PC-3 (cell line): ENCODE results near the gene SH3TC1. TPM values are rescaled to one million over a fixed set of nuclear protein-coding genes. Genes with fewer than 3 reads are reported as not detected.

ENCODE experiments used
- ATAC-seq: fragments of 200-7000 bp; cut with Tn5 transposase; 2 replicates; pipeline ENCODE4 v1.9.1; 2020; ENCODE audit warnings: mild to moderate bottlenecking, moderate library complexity
- BruUV-seq: library from RNA; stranded (reverse); fragments of 400-500 nt; replicated peaks from 2 replicates; lab custom pipeline; 2021; lab: Mats Ljungman, UMichigan
- CTCF ChIA-PET: fragments of 300-600 bp; sonication (Branson Sonifier 250); formaldehyde crosslinking; loops from one replicate; lab custom pipeline; 2022; ENCODE audit warnings: antibody characterized with exemption; lab: Charles Lee
- POLR2A ChIA-PET: fragments of 300-600 bp; sonication (Branson Sonifier 250); formaldehyde crosslinking; loops from one replicate; lab custom pipeline; 2022; ENCODE audit warnings: antibody characterized with exemption; ENCODE audit not compliant: unreplicated experiment; lab: Charles Lee
- DNase-seq: peaks from one replicate; pipeline ENCODE4 v3.0.0-alpha.2; 2015
- H2AFZ ChIP-seq: fragments of 300-600 bp; sonication (generic); 2 replicates; pipeline ENCODE4 v1.6.0; 2016; ENCODE audit warnings: antibody characterized with exemption, low read length
- H3F3A ChIP-seq: fragments of 300-600 bp; sonication (generic); one replicate; pipeline ENCODE4 v1.6.0; 2017; ENCODE audit warnings: antibody characterized with exemption, low read length, control low read depth, mild to moderate bottlenecking; ENCODE audit not compliant: unreplicated experiment
- H3K27ac ChIP-seq: fragments of 300-600 bp; sonication (generic); 2 replicates; pipeline ENCODE4 v1.5.1; 2016; ENCODE audit warnings: mild to moderate bottlenecking, low read length
- H3K27me3 ChIP-seq: fragments of 300-600 bp; sonication (generic); 2 replicates; pipeline ENCODE4 v1.6.1; 2016; ENCODE audit warnings: low read length, mixed read lengths
- H3K36me3 ChIP-seq: fragments of 300-600 bp; sonication (generic); 2 replicates; pipeline ENCODE4 v1.6.1; 2016; ENCODE audit warnings: low read depth, mixed run types, low read length, mixed read lengths
- H3K4me1 ChIP-seq: fragments of 300-600 bp; sonication (generic); 2 replicates; pipeline ENCODE4 v1.5.1; 2016; ENCODE audit warnings: low read length; ENCODE audit not compliant: insufficient read depth
- H3K4me2 ChIP-seq: fragments of 300-600 bp; sonication (generic); 2 replicates; pipeline ENCODE4 v1.6.0; 2016; ENCODE audit warnings: low read length
- H3K4me3 ChIP-seq: fragments of 300-600 bp; sonication (generic); 2 replicates; pipeline ENCODE4 v1.5.1; 2016; ENCODE audit warnings: mild to moderate bottlenecking, low read length, mixed read lengths
- H3K79me2 ChIP-seq: fragments of 300-600 bp; sonication (generic); 2 replicates; pipeline ENCODE4 v1.6.1; 2017; ENCODE audit warnings: low read length, mixed read lengths
- H3K9ac ChIP-seq: fragments of 300-600 bp; sonication (generic); 2 replicates; pipeline ENCODE4 v1.6.0; 2016; ENCODE audit warnings: mild to moderate bottlenecking, low read length
- H3K9me2 ChIP-seq: fragments of 300-600 bp; sonication (generic); replicated peaks from 2 replicates; pipeline ENCODE4 v1.6.1; 2016; ENCODE audit warnings: mixed run types, low read length, mixed read lengths
- H3K9me3 ChIP-seq: fragments of 300-600 bp; sonication (generic); 2 replicates; pipeline ENCODE4 v1.6.1; 2016; ENCODE audit warnings: low read length, mixed read lengths
- H4K20me1 ChIP-seq: fragments of 300-600 bp; sonication (generic); 2 replicates; pipeline ENCODE4 v1.6.1; 2016; ENCODE audit warnings: low read length, mixed read lengths
- CTCF ChIP-seq: fragments of 300-600 bp; sonication (generic); conservative IDR thresholded peaks from 2 replicates; pipeline ENCODE4 v1.5.1; 2017; ENCODE audit warnings: antibody characterized with exemption, low read depth, mild to moderate bottlenecking, low read length
- EZH2 ChIP-seq: fragments of 300-600 bp; sonication (generic); IDR thresholded peaks from one replicate; pipeline ENCODE4 v1.6.1; 2017; ENCODE audit warnings: antibody characterized with exemption, mild to moderate bottlenecking, low read length; ENCODE audit not compliant: unreplicated experiment
- EZH2phosphoT487 ChIP-seq: fragments of 300-600 bp; sonication (generic); IDR thresholded peaks from 2 replicates; pipeline ENCODE4 v1.6.1; 2018; ENCODE audit warnings: mild to moderate bottlenecking, antibody characterized with exemption, low read length, borderline replicate concordance
- intact Hi-C: fragments of 100-400 bp; cut with micrococcal nuclease; formaldehyde crosslinking; loops from 2 replicates; pipeline ENCODE4 v1.9.0; 2023
- total RNA-seq: library from RNA; depleted of rRNA; stranded (reverse); fragments of >200 nt; gene quantifications from 2 replicates; pipeline ENCODE4 v1.2.3, GENCODE V29; 2014

Gene SH3TC1
- total RNA-seq, 1 experiment from 2014 or later: 23.1 TPM

- POLR2A ChIA-PET: no interaction called here
- Histone ChIP-seq H3K9ac (no peak overlapping the region), H3K4me3 (no peak overlapping the region), H3K4me1 (no peaks in the 10 kb centered on the region), H3K27me3 (no peaks in the 10 kb centered on the region), H3K9me3 (no peaks in the 10 kb centered on the region), H3K27ac (no peak overlapping the region), H3K4me2 (no peak overlapping the region), H2AFZ (no peak overlapping the region), H3K79me2 (no peaks in the 10 kb centered on the region), H4K20me1 (no peaks in the 10 kb centered on the region), H3K9me2 (no peaks in the 10 kb centered on the region), H3F3A (no peaks in the 10 kb centered on the region), H3K36me3 (no peaks in the 10 kb centered on the region)
- DNase-seq: no peak
- BruUV-seq: no TSS peak
- CTCF ChIA-PET: no interaction called here
- TF ChIP-seq EZH2phosphoT487 (no peak), EZH2 (no peak), CTCF (no peak)
- intact Hi-C loops: no loop called here
- no peak for ATAC-seq
Measured at GRCh38 chr4:8167291-8167690, 31.8 kb upstream of the SH3TC1 start.

DNA sequence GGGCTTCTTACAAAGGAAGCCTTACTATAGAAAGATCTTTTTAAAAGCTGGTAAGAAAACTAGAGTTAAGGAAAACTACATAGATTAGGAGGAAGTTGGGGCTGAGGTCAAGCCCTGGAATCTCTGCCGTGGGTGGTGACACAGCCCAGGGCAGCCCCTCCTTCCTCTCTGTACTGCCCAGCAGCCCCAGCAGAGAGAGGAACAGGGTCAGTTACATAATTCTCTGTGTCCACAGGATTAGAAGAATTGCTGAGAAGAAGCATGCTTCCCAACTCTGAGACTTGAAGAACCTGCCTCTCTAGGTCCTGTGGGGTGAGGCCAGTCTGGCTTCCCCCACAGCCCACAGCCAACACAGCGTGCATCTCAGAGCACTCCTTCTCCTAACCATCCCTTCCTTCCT lies 31.3 kb upstream of the SH3TC1 start:
- DNase-seq (no peak), ATAC-seq (no peak)
- CTCF ChIA-PET: interaction anchor here (1.0 kb wide), 1 partner anchor 9 kb away, joined by 6 read pairs; no protein-coding TSS in a partner anchor
- Histone ChIP-seq H3K9me2 (no peaks in the 10 kb centered on the region), H4K20me1 (no peaks in the 10 kb centered on the region), H3K79me2 (no peaks in the 10 kb centered on the region), H3F3A (no peaks in the 10 kb centered on the region), H3K9me3 (no peaks in the 10 kb centered on the region), H3K36me3 (no peaks in the 10 kb centered on the region), H3K27me3 (no peaks in the 10 kb centered on the region), H3K4me3 (no peak overlapping the region), H3K9ac (no peak overlapping the region), H3K4me2 (no peak overlapping the region), H3K4me1 (no peaks in the 10 kb centered on the region), H2AFZ (no peak overlapping the region), H3K27ac (no peak overlapping the region)
- POLR2A ChIA-PET: no interaction called here
- intact Hi-C loops: no loop called here
- no TSS peak for BruUV-seq
- no peak for TF ChIP-seq EZH2
- no peak for TF ChIP-seq EZH2phosphoT487
- TF ChIP-seq CTCF: no peak

DNA sequence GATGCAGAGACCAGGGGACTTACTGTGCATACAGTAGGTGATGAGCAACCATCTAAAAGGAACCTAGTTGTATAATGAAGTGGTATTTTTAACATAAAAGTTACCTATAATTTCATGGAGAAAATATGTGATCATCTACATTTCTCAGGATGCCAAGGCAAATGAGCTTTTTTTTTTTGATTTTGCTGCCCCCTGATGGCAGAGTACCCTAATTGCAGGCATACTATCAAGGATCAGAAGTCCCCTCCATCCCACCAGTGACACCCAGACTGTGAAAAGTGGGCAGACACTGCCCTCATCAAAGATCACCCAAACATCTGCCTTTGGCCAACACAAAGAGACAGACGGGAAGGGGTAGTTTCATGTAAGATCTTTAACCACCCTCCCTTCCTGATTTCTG lies 30.9 kb upstream of the SH3TC1 start:
- no peak overlapping the region for H2AFZ ChIP-seq
- CTCF ChIA-PET: interaction anchor here (1.0 kb wide), 1 partner anchor 9 kb away, joined by 6 read pairs; no protein-coding TSS in a partner anchor
- intact Hi-C loops: no loop called here
- H3K4me2 ChIP-seq: no peak overlapping the region
- no peaks in the 10 kb centered on the region for H3K4me1 ChIP-seq
- H3K9me2 ChIP-seq: no peaks in the 10 kb centered on the region
- H3K27ac ChIP-seq: no peak overlapping the region
- H3K9ac ChIP-seq: no peak overlapping the region
- H3F3A ChIP-seq: no peaks in the 10 kb centered on the region
- TF ChIP-seq CTCF (peak; percentile 63), EZH2 (no peak), EZH2phosphoT487 (no peak)
- H3K36me3 ChIP-seq: no peaks in the 10 kb centered on the region
- DNase-seq (no peak), ATAC-seq (no peak)
- POLR2A ChIA-PET: no interaction called here
- no TSS peak for BruUV-seq
- no peaks in the 10 kb centered on the region for H4K20me1 ChIP-seq
- H3K79me2 ChIP-seq: no peaks in the 10 kb centered on the region
- H3K4me3 ChIP-seq: no peak overlapping the region
- H3K27me3 ChIP-seq: no peaks in the 10 kb centered on the region
- no peaks in the 10 kb centered on the region for H3K9me3 ChIP-seq
